ENCODE measurements around the gene ADGB.

Gene ADGB

DNA sequence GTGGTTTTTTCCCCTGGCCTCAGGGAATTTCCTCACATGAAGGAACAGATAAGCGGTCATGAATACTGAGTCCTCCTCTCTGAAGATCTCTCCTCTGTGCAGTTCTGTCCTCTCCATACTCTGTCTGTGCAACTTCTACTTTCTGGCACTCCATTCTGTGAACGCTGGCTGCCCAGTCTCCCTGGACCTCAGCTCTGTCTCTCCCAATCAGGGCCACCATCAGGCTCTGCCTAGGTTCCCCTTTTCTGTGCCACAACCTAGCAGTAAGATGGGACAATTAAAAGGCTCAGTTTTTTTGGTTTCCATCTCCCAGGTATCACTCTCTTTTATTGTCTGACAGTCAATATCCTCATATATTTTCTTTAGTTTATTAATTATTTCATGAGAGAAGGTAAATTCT lies 4.8 kb upstream of the ADGB start:
- no peak for DNase-seq (ENCODE audit: extremely low read depth, low read depth)
- TF ChIP-seq, protein P1, sequence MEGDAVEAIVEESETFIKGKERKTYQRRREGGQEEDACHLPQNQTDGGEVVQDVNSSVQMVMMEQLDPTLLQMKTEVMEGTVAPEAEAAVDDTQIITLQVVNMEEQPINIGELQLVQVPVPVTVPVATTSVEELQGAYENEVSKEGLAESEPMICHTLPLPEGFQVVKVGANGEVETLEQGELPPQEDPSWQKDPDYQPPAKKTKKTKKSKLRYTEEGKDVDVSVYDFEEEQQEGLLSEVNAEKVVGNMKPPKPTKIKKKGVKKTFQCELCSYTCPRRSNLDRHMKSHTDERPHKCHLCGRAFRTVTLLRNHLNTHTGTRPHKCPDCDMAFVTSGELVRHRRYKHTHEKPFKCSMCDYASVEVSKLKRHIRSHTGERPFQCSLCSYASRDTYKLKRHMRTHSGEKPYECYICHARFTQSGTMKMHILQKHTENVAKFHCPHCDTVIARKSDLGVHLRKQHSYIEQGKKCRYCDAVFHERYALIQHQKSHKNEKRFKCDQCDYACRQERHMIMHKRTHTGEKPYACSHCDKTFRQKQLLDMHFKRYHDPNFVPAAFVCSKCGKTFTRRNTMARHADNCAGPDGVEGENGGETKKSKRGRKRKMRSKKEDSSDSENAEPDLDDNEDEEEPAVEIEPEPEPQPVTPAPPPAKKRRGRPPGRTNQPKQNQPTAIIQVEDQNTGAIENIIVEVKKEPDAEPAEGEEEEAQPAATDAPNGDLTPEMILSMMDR (IDR thresholded peaks at IDR 0.05; ENCODE audit: low read depth, low read length) = no peak

DNA sequence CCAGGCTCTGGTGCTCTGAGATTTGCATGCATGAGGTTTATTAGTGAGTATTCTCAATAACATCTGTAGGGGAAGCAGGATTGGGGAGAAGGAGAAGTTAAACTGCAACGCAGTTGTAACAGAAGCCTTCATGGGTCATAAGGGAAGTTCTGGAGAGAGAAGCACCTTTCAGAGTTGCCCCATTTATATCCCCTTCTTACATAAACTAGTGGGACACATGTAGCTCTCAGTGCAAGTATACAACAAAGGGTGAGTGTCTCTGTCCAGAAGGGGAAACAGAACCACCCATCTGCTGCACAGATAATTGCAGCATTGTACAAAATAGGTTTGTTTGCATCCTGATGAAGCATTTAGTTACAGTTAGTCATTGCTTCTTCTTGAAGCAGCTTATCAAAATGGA lies 4.3 kb upstream of the ADGB start:
- TF ChIP-seq, protein P1 (IDR thresholded peaks at IDR 0.05; ENCODE audit: low read depth, low read length) = no peak
- DNase-seq (ENCODE audit: extremely low read depth, low read depth) = no peak

DNA sequence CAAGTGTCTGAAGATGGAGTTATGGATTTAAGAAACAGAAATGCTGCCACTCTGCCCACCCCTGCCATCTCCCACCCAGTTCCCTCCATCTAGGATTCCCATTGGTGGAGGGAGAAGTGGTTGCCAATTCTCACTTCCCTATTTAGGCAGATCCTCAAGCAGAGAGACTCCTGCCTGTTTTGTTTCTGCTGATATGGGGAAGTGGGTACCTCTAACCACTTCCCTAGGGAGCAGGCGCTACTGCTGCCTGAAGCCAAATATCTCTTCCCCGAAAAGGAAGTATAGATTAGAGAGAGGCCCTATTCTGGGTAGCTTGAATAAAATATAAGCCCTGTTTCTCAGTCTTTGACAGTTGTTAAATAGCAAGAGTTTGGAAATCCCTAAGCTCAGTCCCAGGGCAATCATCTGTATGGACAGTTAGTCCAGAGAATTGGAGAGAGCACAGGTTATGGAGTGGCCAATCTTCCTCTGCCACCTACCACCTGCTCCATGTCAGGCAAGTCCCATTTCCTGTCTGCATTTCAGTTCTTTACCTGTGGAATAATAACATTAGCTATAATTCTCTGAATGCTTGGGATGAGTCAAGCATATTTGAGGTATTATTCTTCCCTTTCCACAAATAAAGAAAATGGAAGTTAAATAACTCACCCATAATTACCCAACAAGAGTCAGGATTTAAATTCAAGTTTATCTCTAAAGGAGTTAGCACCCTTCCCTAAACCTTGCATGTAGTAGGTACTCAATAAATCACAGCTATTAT lies 2.6 kb upstream of the ADGB start:
- TF ChIP-seq, protein P1 (IDR thresholded peaks at IDR 0.05; ENCODE audit: low read depth, low read length) = no peak
- no peak for DNase-seq (ENCODE audit: extremely low read depth, low read depth)

DNA sequence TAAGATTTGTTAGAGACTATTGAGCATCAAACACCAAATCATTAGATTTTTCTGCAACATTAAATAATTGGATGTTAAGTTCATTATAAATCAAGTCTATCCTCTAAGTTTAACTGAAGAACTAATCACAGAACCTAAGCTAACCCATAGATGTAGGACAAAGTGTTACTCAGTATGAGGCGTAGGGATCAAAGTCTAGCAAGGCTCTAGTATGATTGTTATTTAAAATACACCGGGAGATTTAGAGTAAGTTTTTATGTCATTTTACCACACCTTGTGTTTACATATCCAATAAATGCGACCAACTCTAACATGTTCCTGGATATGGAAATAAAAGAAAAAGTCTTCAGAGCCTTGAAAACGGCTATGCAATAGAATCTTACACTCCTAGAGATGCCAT lies 2.6 kb downstream of the ADGB start:
- no peak for DNase-seq (ENCODE audit: extremely low read depth, low read depth)
- TF ChIP-seq, protein P1 (IDR thresholded peaks at IDR 0.05; ENCODE audit: low read depth, low read length) = no peak

DNA sequence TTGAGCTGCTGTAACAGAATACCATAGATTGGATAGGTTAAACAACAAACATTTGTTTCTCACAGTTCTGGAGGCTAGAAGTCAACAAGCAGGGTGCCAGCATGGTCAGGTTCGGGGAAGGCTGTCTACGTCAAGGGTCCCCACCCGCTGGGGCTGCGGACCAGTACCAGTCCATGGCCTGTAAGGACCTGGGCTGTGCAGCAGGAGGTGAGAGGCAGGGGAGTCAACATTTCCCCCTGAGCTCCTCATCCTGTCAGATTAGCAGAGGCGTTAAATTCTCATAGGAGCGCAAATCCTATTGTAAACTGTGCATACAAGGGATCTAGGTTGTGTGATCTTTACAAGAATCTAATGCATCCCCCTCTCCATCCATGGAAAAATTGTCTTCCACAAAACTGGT lies 3.8 kb downstream of the ADGB start:
- TF ChIP-seq, protein P1 (IDR thresholded peaks at IDR 0.05; ENCODE audit: low read depth, low read length) = no peak
- DNase-seq (ENCODE audit: extremely low read depth, low read depth) = no peak

DNA sequence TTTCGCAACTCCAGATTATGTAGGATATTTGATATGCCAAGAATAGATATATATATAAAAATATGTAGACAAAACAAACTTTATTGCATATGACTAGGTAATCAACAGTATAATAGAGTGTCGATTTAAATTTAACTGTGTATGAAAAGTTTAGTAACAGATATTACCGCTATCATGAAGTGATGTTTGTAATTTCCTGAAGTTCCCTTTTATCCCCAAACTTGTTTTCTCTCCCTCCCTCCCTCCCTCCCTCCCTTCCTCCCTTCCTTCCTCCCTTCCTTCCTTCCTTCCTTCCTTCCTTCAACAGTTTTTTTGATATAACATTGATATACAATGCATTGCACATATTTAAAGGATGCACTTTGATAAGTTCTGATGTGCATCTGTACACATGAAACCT lies 15.2 kb downstream of the ADGB start:
- DNase-seq (ENCODE audit: extremely low read depth, low read depth) = no peak
- TF ChIP-seq, protein P1 (IDR thresholded peaks at IDR 0.05; ENCODE audit: low read depth, low read length) = no peak

DNA sequence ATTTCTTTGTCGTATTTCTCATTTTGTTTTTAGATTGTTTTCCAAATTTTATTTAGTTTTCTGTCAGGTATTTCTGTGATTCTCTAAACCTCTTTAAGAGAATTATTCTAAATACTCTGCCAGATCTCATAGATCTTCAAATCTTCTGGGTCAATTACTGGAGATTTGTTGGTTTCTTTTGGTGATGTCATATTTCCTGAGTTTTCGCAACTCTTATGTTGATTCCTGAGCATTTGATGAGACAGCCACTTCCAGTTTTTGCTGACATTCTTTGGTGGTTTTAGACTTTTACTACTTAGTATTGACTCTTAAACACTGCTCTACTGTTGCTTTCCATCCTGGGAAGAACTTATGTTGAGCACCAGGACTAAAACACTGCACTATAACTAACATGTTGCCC lies 21.9 kb downstream of the ADGB start:
- no peak for DNase-seq (ENCODE audit: extremely low read depth, low read depth)
- TF ChIP-seq, protein P1 (IDR thresholded peaks at IDR 0.05; ENCODE audit: low read depth, low read length) = no peak

Measured in AG09319 (cell line).